LNCaP clone FGC (cell line): ENCODE data around the gene SEMA3C.

Experiments
- DNase-seq: peaks from one replicate; pipeline ENCODE4 v3.0.0-alpha.2; 2011; ENCODE audit warnings: low read depth
- H3K4me3 ChIP-seq: 2 replicates; pipeline ENCODE4 v1.5.1; 2011; ENCODE audit warnings: mild to moderate bottlenecking, low read depth, low read length, control low read depth
- CTCF ChIP-seq: IDR thresholded peaks from 2 replicates; pipeline ENCODE4 v1.5.1; 2012; ENCODE audit warnings: mild to moderate bottlenecking; ENCODE audit not compliant: control insufficient read depth, insufficient read depth; ENCODE audit errors: extremely low read depth

Gene SEMA3C

DNA sequence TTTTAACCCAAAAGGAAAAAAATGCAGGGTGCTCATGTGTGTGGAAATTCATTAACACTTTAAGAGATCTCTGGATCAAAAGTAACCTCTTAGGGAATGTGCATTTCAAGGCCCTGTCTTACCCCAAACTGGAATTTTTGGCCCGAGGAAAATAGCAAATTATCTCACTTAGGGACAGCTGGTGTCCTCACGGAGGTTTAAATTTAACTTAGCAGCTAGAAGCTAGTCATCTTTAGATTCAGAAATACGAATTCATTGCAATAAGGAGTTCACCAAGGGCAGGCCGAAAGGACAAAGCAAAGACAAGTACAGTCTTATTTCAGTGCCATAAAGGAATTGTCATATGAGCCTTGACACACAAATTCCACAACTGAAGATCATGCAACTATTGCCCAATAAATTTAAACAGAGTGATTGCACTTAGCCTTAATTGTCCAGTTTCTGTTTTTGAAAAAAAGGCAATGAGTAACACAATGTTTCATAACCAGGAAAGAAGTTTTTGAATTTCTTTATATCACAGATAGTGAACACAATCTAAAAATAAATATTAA is 22.4 kb upstream of the SEMA3C start:
- H3K4me3 ChIP-seq = no peak overlapping the region
- no peak for TF ChIP-seq CTCF
- no peak for DNase-seq

DNA sequence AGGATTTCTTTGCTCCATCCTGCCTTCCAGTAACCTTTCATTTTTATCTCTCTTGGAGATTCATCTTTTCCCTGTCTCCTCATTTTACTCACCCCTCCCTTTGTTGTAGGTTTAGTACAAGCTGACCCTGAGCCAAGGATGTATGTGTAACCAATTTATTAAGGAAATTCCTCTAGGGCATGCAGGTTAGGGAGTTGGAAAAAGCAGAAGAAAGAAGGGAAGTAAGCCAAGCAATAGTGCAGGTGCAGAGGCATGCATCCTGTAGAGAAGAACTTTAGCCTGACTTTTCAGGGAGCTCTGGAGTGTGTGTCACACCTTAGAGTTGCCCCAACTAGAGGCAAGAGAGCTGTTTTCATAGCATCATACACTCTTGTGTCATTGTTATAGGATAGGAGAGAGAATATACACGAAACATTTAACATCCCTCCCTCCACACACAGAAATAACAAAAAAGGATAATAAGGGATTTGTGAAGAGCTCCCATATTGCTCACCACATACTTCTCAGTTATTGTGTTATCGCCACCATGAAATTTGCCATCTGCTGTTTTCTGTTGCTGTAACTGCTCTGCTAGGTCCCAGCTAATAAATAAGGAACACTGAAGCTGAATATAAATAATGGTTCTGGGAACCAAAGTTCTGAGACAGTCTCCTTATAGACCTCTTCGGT is 21.8 kb upstream of the SEMA3C start:
- no peak overlapping the region for H3K4me3 ChIP-seq
- no peak for DNase-seq
- no peak for TF ChIP-seq CTCF

GRCh38 chr7:80937336-80937735 is 18.5 kb upstream of the SEMA3C start:
- DNase-seq = no peak
- no peak overlapping the region for H3K4me3 ChIP-seq
- TF ChIP-seq CTCF = no peak

- TF ChIP-seq CTCF = no peak
- no peak overlapping the region for H3K4me3 ChIP-seq
- DNase-seq = no peak
Observed at GRCh38 chr7:80935991-80936780, 17.3 kb upstream of the SEMA3C start.

DNA sequence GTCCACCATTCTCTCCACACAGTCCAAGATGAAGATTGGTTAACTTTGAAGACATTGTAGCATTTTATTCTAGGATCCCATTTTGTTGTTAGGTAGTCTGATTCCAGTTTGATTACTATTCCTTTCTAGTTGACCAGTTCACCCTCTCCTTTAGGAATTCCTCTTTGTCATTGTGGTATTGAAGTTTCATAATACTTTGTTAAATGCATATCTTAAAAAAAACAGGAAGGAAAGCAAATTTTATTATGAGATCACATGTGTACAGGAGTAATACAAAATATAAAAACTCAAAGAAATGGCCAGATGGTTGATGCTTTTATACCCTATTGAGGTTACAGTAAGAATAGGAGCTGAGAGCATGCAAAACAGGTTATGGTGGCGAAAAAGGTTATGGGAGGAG is 15.5 kb upstream of the SEMA3C start:
- no peak for DNase-seq
- H3K4me3 ChIP-seq = no peak overlapping the region
- no peak for TF ChIP-seq CTCF

DNA sequence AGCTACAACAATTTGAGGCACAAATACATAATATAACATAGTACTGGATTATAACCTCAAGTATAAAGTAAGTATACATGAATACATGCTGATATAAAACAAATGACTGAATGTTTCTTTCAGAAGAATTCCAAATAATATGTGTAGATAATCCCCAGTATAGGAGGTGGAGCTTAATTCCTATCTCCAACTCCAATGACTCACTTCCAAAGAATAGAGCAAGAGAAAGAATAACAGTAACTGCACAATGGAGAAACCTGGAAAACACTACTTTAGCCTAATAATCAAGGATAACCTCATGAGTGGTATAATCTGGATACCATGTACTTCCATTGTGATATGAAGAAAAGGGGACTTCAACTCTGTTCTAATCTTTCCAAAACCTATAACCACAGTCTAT is 13.7 kb upstream of the SEMA3C start:
- H3K4me3 ChIP-seq = no peak overlapping the region
- no peak for DNase-seq
- TF ChIP-seq CTCF = no peak
